Body of pancreas (tissue), 4 donors: ENCODE results near the gene GBGT1.

Experiments used
- CTCF ChIP-seq, 7 experiments: fragments of 450-650 bp in 4 of 7; fragments of 200-600 bp in 3 of 7; sonication (generic) in 3 of 7; IDR thresholded peaks; one replicate each; pipeline ENCODE4 v1.5.1; 2016 to 2019; ENCODE audit warnings: antibody characterized with exemption in 7 of 7
- POLR2A ChIP-seq, 3 donors: fragments of 450-650 bp; IDR thresholded peaks; one replicate each; pipeline ENCODE4 v1.6.1; 2016; ENCODE audit warnings: antibody characterized with exemption in 3 of 3, mild to moderate bottlenecking in 2 of 3

- TF ChIP-seq CTCF (IDR thresholded peaks at IDR 0.05) (no peak), POLR2A (IDR thresholded peaks at IDR 0.05) (no peak)
Measured at GRCh38 chr9:133204993-133205336, 41.3 kb upstream of the GBGT1 start.
